Lower lobe of right lung (tissue), 2 donors: ENCODE data around the gene TRMO. TPM values are rescaled to one million over a fixed set of nuclear protein-coding genes. Genes with fewer than 3 reads are reported as not detected.

Experiments
- ATAC-seq, 2 donors: fragments of 200-7000 bp; cut with Tn5 transposase; one replicate each; pipeline ENCODE4 v1.9.1; 2020 to 2022; ENCODE audit warnings: mild to moderate bottlenecking in 2 of 2, moderate library complexity in 2 of 2
- DNase-seq: peaks from one replicate; pipeline ENCODE4 v3.0.0-alpha.2; 2020
- H3K27ac ChIP-seq: fragments of 200-600 bp; one replicate; pipeline ENCODE4 v1.8.0; 2022
- H3K27me3 ChIP-seq: fragments of 200-600 bp; one replicate; pipeline ENCODE4 v1.8.0; 2022; ENCODE audit warnings: low read depth
- H3K36me3 ChIP-seq: fragments of 200-600 bp; one replicate; pipeline ENCODE4 v1.8.0; 2022; ENCODE audit warnings: mild to moderate bottlenecking
- H3K4me1 ChIP-seq: fragments of 200-600 bp; one replicate; pipeline ENCODE4 v1.8.0; 2022
- H3K4me3 ChIP-seq: fragments of 200-600 bp; one replicate; pipeline ENCODE4 v1.8.0; 2022; ENCODE audit warnings: mild to moderate bottlenecking
- H3K9me3 ChIP-seq: fragments of 200-600 bp; one replicate; pipeline ENCODE4 v1.8.0; 2022
- CTCF ChIP-seq: fragments of 200-600 bp; IDR thresholded peaks from one replicate; pipeline ENCODE4 v1.8.0; 2022; ENCODE audit warnings: antibody characterized with exemption, mild to moderate bottlenecking
- intact Hi-C: fragments of 100-400 bp; cut with DNase I; formaldehyde crosslinking; loops from one replicate; pipeline ENCODE4 v1.11.0; 2022
- total RNA-seq: library from RNA; stranded (reverse); fragmentation: NEBNext Ultra II Directional; extraction: Animal tissue kit (Norgen Biotek cat#: 25700); gene quantifications from one replicate; pipeline ENCODE4 v1.2.1, GENCODE V29; 2021
- donor health status: DM: no; HTN: yes; CAD: no; lungs with severe emphysema.

The TRMO gene
- total RNA-seq, 1 donor from 2014 or later: 18.8 TPM

GRCh38 chr9:97943308-97943855, 21.1 kb upstream of the TRMO start:
- Histone ChIP-seq H3K4me1 (no peaks in the 10 kb centered on the region), H3K36me3 (no peaks in the 10 kb centered on the region), H3K27ac (no peak overlapping the region), H3K4me3 (no peak overlapping the region), H3K27me3 (no peaks in the 10 kb centered on the region), H3K9me3 (no peaks in the 10 kb centered on the region)
- ATAC-seq (no peak), DNase-seq (no peak)
- TF ChIP-seq CTCF: no peak
- intact Hi-C loops: no loop called here

GRCh38 chr9:97941323-97941722, 19.0 kb upstream of the TRMO start:
- H3K36me3 ChIP-seq: no peaks in the 10 kb centered on the region
- no peaks in the 10 kb centered on the region for H3K27me3 ChIP-seq
- no peaks in the 10 kb centered on the region for H3K4me1 ChIP-seq
- H3K4me3 ChIP-seq: no peak overlapping the region
- no peak for TF ChIP-seq CTCF
- no peaks in the 10 kb centered on the region for H3K9me3 ChIP-seq
- ATAC-seq (no peak), DNase-seq (no peak)
- intact Hi-C loops: no loop called here
- no peak overlapping the region for H3K27ac ChIP-seq

- Histone ChIP-seq H3K27ac (no peak overlapping the region), H3K27me3 (no peaks in the 10 kb centered on the region), H3K9me3 (no peaks in the 10 kb centered on the region), H3K4me3 (no peak overlapping the region), H3K4me1 (no peaks in the 10 kb centered on the region), H3K36me3 (no peaks in the 10 kb centered on the region)
- DNase-seq (no peak), ATAC-seq (no peak)
- TF ChIP-seq CTCF: no peak
- intact Hi-C loops: no loop called here
These were observed 18.4 kb upstream of the TRMO start for GRCh38 chr9:97940741-97941140.

- H3K9me3 ChIP-seq: no peaks in the 10 kb centered on the region
- no peaks in the 10 kb centered on the region for H3K4me1 ChIP-seq
- H3K27ac ChIP-seq: no peak overlapping the region
- intact Hi-C loops: no loop called here
- no peak overlapping the region for H3K4me3 ChIP-seq
- peaks cover 2% of the 10 kb centered on the region for H3K27me3 ChIP-seq
- DNase-seq: no peak
- no peaks in the 10 kb centered on the region for H3K36me3 ChIP-seq
- no peak for TF ChIP-seq CTCF
- ATAC-seq: no peak
These were observed 17.9 kb upstream of the TRMO start for GRCh38 chr9:97940233-97940632.

GRCh38 chr9:97938081-97938644, 15.9 kb upstream of the TRMO start, which contains the start of gene HEMGN:
Gene HEMGN (minus strand): TSS chr9:97938172. CDS start chr9:97938136, 36 bp downstream.
- peaks cover 5% of the 10 kb centered on the region for H3K27me3 ChIP-seq
- TF ChIP-seq CTCF: no peak
- no peaks in the 10 kb centered on the region for H3K9me3 ChIP-seq
- H3K27ac ChIP-seq: no peak within 1 kb of the TSS
- DNase-seq (no peak), ATAC-seq (no peak)
- intact Hi-C loops: no loop called here
- H3K4me3 ChIP-seq: no peak within 1 kb of the TSS
- H3K36me3 ChIP-seq: no peaks in the 10 kb centered on the region
- no peaks in the 10 kb centered on the region for H3K4me1 ChIP-seq
